Colonic mucosa (tissue), 4 donors: ENCODE measurements around the gene METTL3. TPM values are rescaled to one million over a fixed set of nuclear protein-coding genes. Genes with fewer than 3 reads are reported as not detected.

Experiments
- DNase-seq: peaks from one replicate; pipeline ENCODE4 v3.0.0-alpha.2; 2020
- H3K27ac ChIP-seq: fragments of 200-600 bp; one replicate; pipeline ENCODE4 v1.8.0; 2021
- H3K27me3 ChIP-seq: fragments of 200-600 bp; one replicate; pipeline ENCODE4 v1.8.0; 2021
- H3K36me3 ChIP-seq: fragments of 200-600 bp; one replicate; pipeline ENCODE4 v1.8.0; 2021
- H3K4me1 ChIP-seq: fragments of 200-600 bp; one replicate; pipeline ENCODE4 v1.8.0; 2021; ENCODE audit warnings: mild to moderate bottlenecking
- H3K4me3 ChIP-seq: fragments of 200-600 bp; one replicate; pipeline ENCODE4 v1.8.0; 2021
- H3K9ac ChIP-seq, 2 donors: one replicate each; pipeline ENCODE4 v1.7.0; 2013; ENCODE audit warnings: control low read depth in 2 of 2, low read depth in 2 of 2, low read length in 2 of 2
- H3K9me3 ChIP-seq: fragments of 200-600 bp; one replicate; pipeline ENCODE4 v1.8.0; 2021
- CTCF ChIP-seq: fragments of 200-600 bp; IDR thresholded peaks from one replicate; pipeline ENCODE4 v1.8.0; 2022; ENCODE audit warnings: antibody characterized with exemption, mild to moderate bottlenecking
- intact Hi-C: fragments of 100-400 bp; cut with DNase I; formaldehyde crosslinking; loops from one replicate; pipeline ENCODE4 v1.14.1; 2022
- total RNA-seq, 2 donors: library from RNA; stranded (reverse); fragmentation: NEBNext Ultra II Directional in 1 of 2; extraction: Animal tissue kit (Norgen Biotek cat#: 25700) in 1 of 2; gene quantifications; one replicate each; pipeline ENCODE4 v1.2.1, GENCODE V29; 2021
- donor health status: healthy.
- donor health status: DM: no; HTN: no; CAD: no.
- donor health status: DM: no; HTN: no; CAD: no.

Gene METTL3
- total RNA-seq, 2 donors from 2014 or later = 26.5 to 50.1 TPM

DNA sequence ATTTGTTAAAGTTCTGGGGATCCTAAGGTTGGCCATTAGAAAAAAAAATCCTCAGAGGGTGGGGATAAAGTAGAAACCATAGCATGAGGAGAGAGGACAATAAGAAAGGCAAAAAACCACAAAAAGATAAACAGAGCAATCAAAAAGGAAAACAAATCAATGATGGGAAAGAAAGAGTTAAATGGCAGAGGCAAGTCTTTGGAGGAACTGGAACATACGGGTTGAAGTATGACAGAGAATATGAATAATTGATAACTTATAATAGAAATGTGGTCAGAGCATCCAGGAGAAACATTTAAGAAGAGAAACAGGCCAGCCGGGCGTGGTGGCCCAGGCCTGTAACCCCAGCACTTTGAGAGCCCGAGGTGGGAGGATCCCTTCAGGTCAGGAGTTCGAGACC, 32.8 kb upstream of the METTL3 start:
- Histone ChIP-seq H3K9me3 (no peaks in the 10 kb centered on the region), H3K27me3 (no peaks in the 10 kb centered on the region), H3K4me3 (no peak overlapping the region), H3K27ac (no peak overlapping the region), H3K9ac (no peak overlapping the region), H3K4me1 (no peaks in the 10 kb centered on the region), H3K36me3 (no peaks in the 10 kb centered on the region)
- intact Hi-C loops = no loop called here
- DNase-seq = no peak
- TF ChIP-seq CTCF = no peak

GRCh38 chr14:21543521-21543960, 32.4 kb upstream of the METTL3 start:
- H3K36me3 ChIP-seq = no peaks in the 10 kb centered on the region
- no peak overlapping the region for H3K27ac ChIP-seq
- TF ChIP-seq CTCF = no peak
- no peaks in the 10 kb centered on the region for H3K27me3 ChIP-seq
- H3K4me1 ChIP-seq = no peaks in the 10 kb centered on the region
- intact Hi-C loops = no loop called here
- H3K9me3 ChIP-seq = no peaks in the 10 kb centered on the region
- H3K4me3 ChIP-seq = no peak overlapping the region
- no peak for DNase-seq
- no peak overlapping the region for H3K9ac ChIP-seq

GRCh38 chr14:21541413-21542074, 30.4 kb upstream of the METTL3 start:
- H3K9ac ChIP-seq = no peak overlapping the region
- no peaks in the 10 kb centered on the region for H3K9me3 ChIP-seq
- no peak for TF ChIP-seq CTCF
- H3K4me3 ChIP-seq = no peak overlapping the region
- no peaks in the 10 kb centered on the region for H3K36me3 ChIP-seq
- H3K27ac ChIP-seq = no peak overlapping the region
- intact Hi-C loops = no loop called here
- DNase-seq = no peak
- no peaks in the 10 kb centered on the region for H3K27me3 ChIP-seq
- H3K4me1 ChIP-seq = no peaks in the 10 kb centered on the region

DNA sequence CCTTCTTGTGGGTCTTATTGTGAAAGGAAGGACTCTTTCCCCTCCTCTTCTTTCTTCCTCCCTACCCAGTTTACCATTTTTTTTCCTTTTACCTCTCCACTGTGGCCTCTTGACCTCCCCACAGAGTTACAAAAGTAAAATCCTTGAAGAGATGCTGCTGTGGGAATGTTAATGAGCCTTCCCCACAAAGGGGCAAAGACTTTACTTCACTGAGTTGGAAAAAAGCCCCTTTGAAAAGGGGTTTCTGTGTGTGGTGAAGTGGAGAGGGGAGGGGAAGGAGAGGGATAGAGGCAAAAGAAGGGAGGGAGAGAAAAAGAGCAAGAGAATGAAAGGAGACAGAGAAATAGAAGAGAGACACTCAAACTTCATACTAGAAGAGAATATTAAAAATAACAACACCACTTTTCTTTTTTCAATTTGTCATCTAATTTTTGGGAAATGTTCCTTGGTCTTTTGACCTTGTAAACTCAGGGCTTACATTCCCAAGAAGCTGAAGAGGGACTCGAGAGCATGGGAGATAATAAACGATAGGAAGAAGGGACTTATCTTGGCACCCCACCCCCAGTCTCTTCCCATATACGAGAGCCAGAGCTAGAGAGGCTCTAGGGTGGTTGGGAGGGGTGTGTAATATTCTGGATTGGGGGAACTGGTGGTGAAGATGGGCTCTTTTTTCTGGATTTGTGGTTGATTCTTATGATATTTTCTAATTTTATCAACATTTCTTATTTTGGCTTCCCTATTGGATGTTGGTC, 28.2 kb upstream of the METTL3 start:
- no peaks in the 10 kb centered on the region for H3K36me3 ChIP-seq
- H3K9ac ChIP-seq = no peak overlapping the region
- intact Hi-C loops = no loop called here
- DNase-seq = no peak
- no peaks in the 10 kb centered on the region for H3K4me1 ChIP-seq
- no peak overlapping the region for H3K4me3 ChIP-seq
- no peak for TF ChIP-seq CTCF
- H3K27me3 ChIP-seq = no peaks in the 10 kb centered on the region
- H3K9me3 ChIP-seq = no peaks in the 10 kb centered on the region
- H3K27ac ChIP-seq = no peak overlapping the region

GRCh38 chr14:21537090-21537424, 25.9 kb upstream of the METTL3 start:
- Histone ChIP-seq H3K27me3 (no peaks in the 10 kb centered on the region), H3K4me1 (no peaks in the 10 kb centered on the region), H3K9me3 (no peaks in the 10 kb centered on the region), H3K4me3 (no peak overlapping the region), H3K27ac (no peak overlapping the region), H3K9ac (no peak overlapping the region), H3K36me3 (no peaks in the 10 kb centered on the region)
- no peak for TF ChIP-seq CTCF
- intact Hi-C loops = no loop called here
- no peak for DNase-seq
